ENCODE measurements around the gene IL11RA.
A peak's percentile ranks its signal among the peaks of the same experiment; 100 is the strongest.

Gene IL11RA

DNA sequence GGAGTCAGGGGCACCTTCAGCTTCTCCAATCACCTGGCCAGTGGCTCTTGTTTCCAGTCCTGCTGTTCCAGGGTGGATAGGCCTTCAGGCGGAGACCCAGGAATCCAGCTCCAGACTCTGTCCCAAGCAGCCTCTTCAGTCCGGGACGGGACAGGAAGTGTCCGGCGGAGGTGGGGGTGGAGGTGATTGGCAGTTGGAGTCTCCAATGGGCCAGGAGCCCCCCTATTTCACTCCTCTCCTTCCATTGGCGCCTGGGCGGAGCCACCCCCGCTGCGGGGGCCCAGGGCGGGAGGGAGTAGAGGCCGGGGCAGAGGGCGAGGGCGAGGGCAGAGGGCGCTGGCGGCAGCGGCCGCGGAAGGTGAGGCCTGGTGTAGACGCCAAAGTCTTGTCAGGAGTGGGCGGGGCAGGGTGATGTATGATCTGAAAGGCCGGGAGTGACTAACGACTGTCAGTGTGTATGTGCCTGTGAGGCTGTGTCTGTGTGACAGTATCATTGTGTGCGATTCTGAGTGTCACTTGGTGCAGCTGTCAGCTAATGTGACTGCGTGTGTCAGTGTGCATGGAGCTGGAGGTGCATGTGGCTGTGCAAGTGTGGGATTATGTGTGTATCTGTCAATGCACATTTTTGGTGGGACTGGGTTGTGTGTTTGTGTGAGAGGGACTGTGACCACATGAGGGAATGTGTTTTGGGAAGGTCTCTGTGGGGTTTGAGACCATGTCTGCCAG, at the start of gene IL11RA:
Gene IL11RA (plus strand): TSS at position 310 of the 726 bp plus-strand sequence. CDS start 3,033 bp downstream, outside the sequence.
- peak within 1 kb of the TSS; percentile 90 for H3K27ac ChIP-seq
- TF ChIP-seq, protein P1, sequence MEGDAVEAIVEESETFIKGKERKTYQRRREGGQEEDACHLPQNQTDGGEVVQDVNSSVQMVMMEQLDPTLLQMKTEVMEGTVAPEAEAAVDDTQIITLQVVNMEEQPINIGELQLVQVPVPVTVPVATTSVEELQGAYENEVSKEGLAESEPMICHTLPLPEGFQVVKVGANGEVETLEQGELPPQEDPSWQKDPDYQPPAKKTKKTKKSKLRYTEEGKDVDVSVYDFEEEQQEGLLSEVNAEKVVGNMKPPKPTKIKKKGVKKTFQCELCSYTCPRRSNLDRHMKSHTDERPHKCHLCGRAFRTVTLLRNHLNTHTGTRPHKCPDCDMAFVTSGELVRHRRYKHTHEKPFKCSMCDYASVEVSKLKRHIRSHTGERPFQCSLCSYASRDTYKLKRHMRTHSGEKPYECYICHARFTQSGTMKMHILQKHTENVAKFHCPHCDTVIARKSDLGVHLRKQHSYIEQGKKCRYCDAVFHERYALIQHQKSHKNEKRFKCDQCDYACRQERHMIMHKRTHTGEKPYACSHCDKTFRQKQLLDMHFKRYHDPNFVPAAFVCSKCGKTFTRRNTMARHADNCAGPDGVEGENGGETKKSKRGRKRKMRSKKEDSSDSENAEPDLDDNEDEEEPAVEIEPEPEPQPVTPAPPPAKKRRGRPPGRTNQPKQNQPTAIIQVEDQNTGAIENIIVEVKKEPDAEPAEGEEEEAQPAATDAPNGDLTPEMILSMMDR (IDR thresholded peaks at IDR 0.05): peak; percentile 52
- no peak for TF ChIP-seq ZFX (IDR thresholded peaks at IDR 0.05; ENCODE audit: borderline replicate concordance)

DNA sequence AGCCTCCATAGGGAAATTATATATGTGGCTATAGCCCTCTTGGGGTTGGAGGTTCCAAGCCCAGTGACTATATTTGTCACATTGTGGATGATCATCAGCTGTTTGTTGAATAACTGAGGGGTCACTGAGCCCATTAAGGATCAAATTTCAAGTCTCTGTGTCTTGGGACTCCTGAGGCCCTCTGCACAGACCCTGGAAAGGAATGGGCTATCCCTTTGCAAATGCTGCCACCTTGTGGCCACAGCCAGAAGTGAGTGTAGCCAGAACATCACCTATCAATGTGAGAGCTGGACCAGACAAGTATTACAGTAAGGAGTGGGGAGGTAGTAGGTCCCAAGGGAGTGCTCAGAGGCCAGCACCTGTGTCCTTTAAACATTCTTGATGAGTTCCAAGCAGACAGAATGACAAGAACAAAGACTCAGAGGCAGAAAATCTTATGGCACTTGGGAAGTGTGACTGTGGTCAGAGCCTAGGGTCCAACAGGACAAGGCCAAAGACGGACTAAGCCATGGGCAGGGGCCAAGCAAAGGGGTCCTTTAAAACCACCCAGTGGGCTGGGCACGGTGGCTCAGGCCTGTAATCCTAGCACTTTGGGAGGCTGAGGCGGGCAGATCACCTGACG, 48.3 kb upstream of the IL11RA start:
- no peak for TF ChIP-seq ZFX (IDR thresholded peaks at IDR 0.05; ENCODE audit: borderline replicate concordance)
- TF ChIP-seq, protein P1 (IDR thresholded peaks at IDR 0.05): peak; percentile 95
- H3K27ac ChIP-seq: no peak overlapping the region

DNA sequence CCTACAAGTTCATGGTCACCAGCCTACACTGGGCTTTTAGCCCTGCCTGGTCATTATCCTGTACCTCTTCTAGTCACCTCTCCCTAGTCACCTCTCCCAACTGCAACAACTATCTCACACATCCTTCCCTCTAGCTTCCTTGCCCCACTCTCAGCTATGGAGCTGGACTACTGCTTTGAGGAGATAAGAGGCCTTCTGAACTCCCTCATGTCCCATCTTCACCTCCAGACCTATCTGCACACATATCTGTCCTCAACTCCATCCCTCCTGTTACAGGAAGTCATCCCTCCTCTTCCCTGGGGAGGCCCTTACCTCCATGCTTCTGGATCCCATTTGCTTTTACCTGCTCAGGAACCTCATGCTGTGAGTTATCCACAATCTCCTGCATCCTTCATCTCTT, 45.8 kb upstream of the IL11RA start:
- no peak overlapping the region for H3K27ac ChIP-seq
- TF ChIP-seq, protein P1 (IDR thresholded peaks at IDR 0.05): no peak
- no peak for TF ChIP-seq ZFX (IDR thresholded peaks at IDR 0.05; ENCODE audit: borderline replicate concordance)

DNA sequence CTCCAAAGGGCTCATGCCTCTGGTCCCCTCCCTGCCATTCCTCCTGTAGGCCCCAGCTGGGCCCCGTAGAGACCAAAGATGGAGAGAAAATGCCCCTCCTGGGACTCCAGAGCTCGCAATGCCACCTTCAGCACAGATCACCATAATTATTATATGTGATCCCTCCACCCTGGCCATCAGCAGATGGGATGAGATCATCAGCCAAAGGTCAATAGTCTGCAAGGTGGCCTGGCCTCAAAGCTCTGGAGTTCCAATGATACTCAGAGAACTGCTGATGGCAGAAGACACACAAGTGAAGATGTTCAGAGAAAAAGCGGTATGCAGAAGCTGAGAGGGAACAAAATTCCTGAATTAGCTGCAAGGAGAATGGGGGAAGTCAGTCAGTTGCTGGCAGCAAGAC, 45.1 kb upstream of the IL11RA start:
- no peak overlapping the region for H3K27ac ChIP-seq
- TF ChIP-seq, protein P1 (IDR thresholded peaks at IDR 0.05): no peak
- TF ChIP-seq ZFX (IDR thresholded peaks at IDR 0.05; ENCODE audit: borderline replicate concordance): no peak

DNA sequence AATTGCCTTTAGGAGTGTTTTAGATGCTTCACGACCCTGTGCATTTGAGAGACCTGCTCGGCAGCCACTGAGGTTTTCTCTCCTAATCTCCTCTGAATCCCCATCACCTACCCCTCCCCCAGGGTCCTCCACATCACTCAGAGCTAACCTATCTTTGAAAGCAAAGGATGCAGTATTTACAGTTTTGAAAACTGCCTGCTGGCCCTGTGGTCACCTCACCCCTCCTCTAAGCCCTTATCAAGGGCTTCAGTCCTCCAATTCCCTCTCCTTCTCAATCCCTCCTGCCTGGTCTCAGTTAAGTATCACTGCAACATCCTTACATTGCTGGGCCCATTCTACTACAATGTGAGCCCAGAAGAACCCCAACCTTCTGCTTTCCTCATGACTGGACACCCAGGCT, 44.7 kb upstream of the IL11RA start:
- TF ChIP-seq ZFX (IDR thresholded peaks at IDR 0.05; ENCODE audit: borderline replicate concordance): no peak
- TF ChIP-seq, protein P1 (IDR thresholded peaks at IDR 0.05): no peak
- H3K27ac ChIP-seq: no peak overlapping the region

DNA sequence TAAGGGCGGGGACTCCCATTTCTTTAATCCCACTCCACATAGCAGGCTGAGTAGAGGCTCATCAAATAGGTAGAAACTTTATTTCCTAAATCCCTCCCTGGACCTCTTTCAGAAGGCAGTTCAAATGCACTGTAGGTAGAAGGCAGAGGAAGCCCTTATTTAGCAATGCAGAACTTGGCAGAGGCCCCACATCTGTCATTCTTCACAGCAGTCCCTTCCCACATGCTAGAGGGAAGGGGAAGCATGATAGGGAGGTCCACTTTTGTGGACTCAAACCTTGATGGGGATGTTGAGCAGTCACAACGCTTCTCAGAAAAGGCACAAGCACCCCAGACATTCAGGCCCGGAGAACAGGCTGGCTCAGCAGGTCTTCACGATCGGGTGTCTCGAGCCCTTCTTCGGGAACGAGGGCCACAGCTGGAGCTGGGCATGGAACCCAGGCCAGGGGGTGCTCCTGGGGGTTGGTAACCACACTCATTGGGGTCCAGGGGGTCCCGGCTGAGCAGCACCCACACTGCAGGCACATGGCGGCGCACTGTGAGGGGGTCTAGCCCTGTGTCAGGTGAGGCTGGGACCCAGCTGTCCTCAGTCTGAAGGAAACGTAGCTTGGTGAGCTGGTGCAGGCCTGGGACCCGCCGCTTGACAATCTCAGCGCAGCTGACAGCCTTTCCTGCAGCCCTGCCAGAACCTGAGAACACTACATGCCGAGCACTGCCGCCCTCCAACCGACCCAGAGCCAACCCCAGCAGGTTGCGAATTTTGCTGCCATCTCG, 41.4 kb upstream of the IL11RA start:
- H3K27ac ChIP-seq: peak overlapping the region; percentile 88
- no peak for TF ChIP-seq ZFX (IDR thresholded peaks at IDR 0.05; ENCODE audit: borderline replicate concordance)
- TF ChIP-seq, protein P1 (IDR thresholded peaks at IDR 0.05): no peak
